Activated T-cell treated with anti-CD3 and anti-CD28 coated beads, Interleukin-2, amount 50 U/mL, for 24 hours (primary cell): ENCODE measurements around the gene ZFYVE19.
A peak's percentile ranks its signal among the peaks of the same experiment; 100 is the strongest.

Source experiments
- DNase-seq: peaks from one replicate; pipeline ENCODE4 v3.0.0-alpha.2; 2020
- H3K27ac Mint-ChIP-seq: 2 replicates; pipeline ENCODE4 v1.8.0; 2020; ENCODE audit warnings: mild to moderate bottlenecking, mixed read lengths
- H3K27me3 Mint-ChIP-seq: 2 replicates; pipeline ENCODE4 v1.8.0; 2020; ENCODE audit warnings: mixed read lengths
- H3K36me3 Mint-ChIP-seq: 2 replicates; pipeline ENCODE4 v1.8.0; 2020; ENCODE audit warnings: low read depth, mixed read lengths
- H3K4me1 Mint-ChIP-seq: 2 replicates; pipeline ENCODE4 v1.8.0; 2020; ENCODE audit warnings: low read depth, mixed read lengths
- H3K4me3 Mint-ChIP-seq: 2 replicates; pipeline ENCODE4 v1.8.0; 2020; ENCODE audit warnings: mild to moderate bottlenecking, moderate library complexity, mixed read lengths
- H3K9me3 Mint-ChIP-seq: 2 replicates; pipeline ENCODE4 v1.8.0; 2020; ENCODE audit warnings: mixed read lengths

Gene ZFYVE19

GRCh38 chr15:40770147-40770721 lies 36.7 kb upstream of the ZFYVE19 start:
- no peak for DNase-seq
- H3K36me3 Mint-ChIP-seq = peaks cover 72% of the 10 kb centered on the region
- no peaks in the 10 kb centered on the region for H3K9me3 Mint-ChIP-seq
- peaks cover 42% of the 10 kb centered on the region for H3K4me1 Mint-ChIP-seq
- peak overlapping the region; percentile 94 for H3K27ac Mint-ChIP-seq
- H3K27me3 Mint-ChIP-seq = no peaks in the 10 kb centered on the region
- no peak overlapping the region for H3K4me3 Mint-ChIP-seq

DNA sequence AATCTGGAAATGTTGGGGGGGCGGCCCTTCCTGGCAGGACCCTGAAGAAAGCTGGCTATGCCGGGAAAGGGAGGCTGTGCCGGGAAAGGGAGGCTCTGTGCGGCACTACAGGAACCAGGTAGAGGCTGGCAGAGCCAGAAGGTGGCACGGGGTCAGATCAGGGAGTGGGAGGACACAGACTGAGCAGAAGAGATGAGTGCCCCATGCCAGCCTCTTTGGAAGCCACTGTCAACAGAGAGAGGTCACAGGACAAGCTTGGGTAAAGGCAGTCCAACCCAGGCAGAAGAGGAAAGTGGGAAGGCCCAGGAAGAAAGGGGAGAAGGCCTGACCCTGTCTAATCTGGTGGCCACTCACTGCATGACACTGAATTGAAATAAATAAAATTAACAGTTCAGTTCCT lies 35.6 kb upstream of the ZFYVE19 start:
- H3K27me3 Mint-ChIP-seq = no peaks in the 10 kb centered on the region
- H3K27ac Mint-ChIP-seq = peak overlapping the region; percentile 39
- no peak overlapping the region for H3K4me3 Mint-ChIP-seq
- no peaks in the 10 kb centered on the region for H3K9me3 Mint-ChIP-seq
- H3K4me1 Mint-ChIP-seq = peaks cover 31% of the 10 kb centered on the region
- no peak for DNase-seq
- H3K36me3 Mint-ChIP-seq = peaks cover 81% of the 10 kb centered on the region

GRCh38 chr15:40772014-40772413 lies 34.9 kb upstream of the ZFYVE19 start:
- Mint-ChIP-seq H3K4me1 (peaks cover 35% of the 10 kb centered on the region), H3K36me3 (peaks cover 84% of the 10 kb centered on the region), H3K4me3 (no peak overlapping the region), H3K9me3 (no peaks in the 10 kb centered on the region), H3K27ac (no peak overlapping the region), H3K27me3 (no peaks in the 10 kb centered on the region)
- DNase-seq = no peak

DNA sequence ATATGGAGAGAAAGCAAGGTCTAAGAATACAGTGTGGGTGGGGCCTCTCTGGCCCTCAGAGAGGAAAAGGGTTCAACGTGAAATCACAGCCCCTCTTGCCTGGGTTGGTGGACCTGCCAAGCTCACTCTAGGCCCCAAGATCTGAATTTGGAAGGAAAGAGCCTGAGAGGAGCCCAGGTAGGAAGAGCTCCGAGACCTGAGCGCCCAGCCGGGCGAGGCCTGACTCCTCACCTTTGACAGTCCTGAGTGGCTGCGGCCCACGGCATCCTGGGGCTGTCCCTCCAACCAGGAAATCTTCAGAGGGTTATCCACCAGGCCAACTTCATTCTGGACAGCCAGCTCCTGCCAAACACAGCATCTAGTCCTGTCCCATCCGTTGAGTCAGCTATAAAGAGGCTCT lies 33.4 kb upstream of the ZFYVE19 start:
- H3K4me3 Mint-ChIP-seq = no peak overlapping the region
- no peak overlapping the region for H3K27ac Mint-ChIP-seq
- DNase-seq = no peak
- no peaks in the 10 kb centered on the region for H3K9me3 Mint-ChIP-seq
- peaks cover 85% of the 10 kb centered on the region for H3K36me3 Mint-ChIP-seq
- peaks cover 31% of the 10 kb centered on the region for H3K4me1 Mint-ChIP-seq
- H3K27me3 Mint-ChIP-seq = no peaks in the 10 kb centered on the region

- Mint-ChIP-seq H3K4me3 (no peak overlapping the region), H3K27ac (no peak overlapping the region)
Observed at GRCh38 chr15:40773902-40774301, 33.0 kb upstream of the ZFYVE19 start.

GRCh38 chr15:40775007-40775406 lies 31.9 kb upstream of the ZFYVE19 start:
- Mint-ChIP-seq H3K27ac (no peak overlapping the region), H3K4me3 (no peak overlapping the region), H3K9me3 (no peaks in the 10 kb centered on the region), H3K27me3 (no peaks in the 10 kb centered on the region), H3K4me1 (peaks cover 15% of the 10 kb centered on the region), H3K36me3 (peaks cover 89% of the 10 kb centered on the region)
- DNase-seq = no peak

More at GRCh38 chr15:40773902-40774301, 33.0 kb upstream of the ZFYVE19 start:
- H3K36me3 Mint-ChIP-seq = peaks cover 85% of the 10 kb centered on the region
- H3K27me3 Mint-ChIP-seq = no peaks in the 10 kb centered on the region
- no peaks in the 10 kb centered on the region for H3K9me3 Mint-ChIP-seq
- DNase-seq = no peak
- peaks cover 26% of the 10 kb centered on the region for H3K4me1 Mint-ChIP-seq

- Mint-ChIP-seq H3K36me3 (peaks cover 86% of the 10 kb centered on the region), H3K27ac (no peak overlapping the region), H3K4me1 (peaks cover 9% of the 10 kb centered on the region), H3K27me3 (no peaks in the 10 kb centered on the region), H3K4me3 (no peak overlapping the region), H3K9me3 (no peaks in the 10 kb centered on the region)
- DNase-seq = no peak
Observed at GRCh38 chr15:40775740-40776536, 31.0 kb upstream of the ZFYVE19 start.

DNA sequence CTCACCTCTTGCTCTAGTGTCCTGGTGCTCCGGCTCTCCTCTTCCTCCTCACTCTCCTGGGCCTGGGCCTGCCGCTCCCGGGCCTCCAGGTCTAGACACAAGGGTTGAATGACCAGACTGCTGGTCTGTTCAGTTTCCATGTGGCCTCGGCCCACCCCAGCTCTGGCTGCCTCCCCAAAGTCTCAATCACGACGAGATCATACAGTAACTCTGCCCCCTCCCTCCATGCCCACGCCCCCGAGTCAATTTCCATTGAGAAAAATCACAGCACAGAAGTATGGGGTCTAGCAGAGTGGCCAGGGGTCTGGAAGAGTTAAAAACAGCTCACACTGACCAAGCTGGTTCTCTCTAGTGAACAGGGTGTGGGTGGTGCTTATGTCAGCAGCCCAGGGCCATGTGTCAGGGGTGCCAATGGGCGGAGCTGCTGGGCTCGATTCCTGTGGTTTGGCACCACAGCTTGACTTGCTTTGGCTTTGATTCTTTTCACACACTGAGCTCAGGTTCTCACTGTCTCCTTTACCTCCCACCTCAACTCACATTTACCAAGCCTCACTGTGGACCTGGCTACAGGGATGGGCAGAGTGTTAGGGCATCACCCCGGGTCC lies 30.2 kb upstream of the ZFYVE19 start:
- Mint-ChIP-seq H3K27ac (peak overlapping the region; percentile 9), H3K4me1 (peaks cover 9% of the 10 kb centered on the region), H3K9me3 (no peaks in the 10 kb centered on the region), H3K4me3 (no peak overlapping the region), H3K27me3 (no peaks in the 10 kb centered on the region), H3K36me3 (peaks cover 80% of the 10 kb centered on the region)
- peak; percentile 56 for DNase-seq

- peak; percentile 85 for DNase-seq
- Mint-ChIP-seq H3K4me3 (no peak overlapping the region), H3K9me3 (no peaks in the 10 kb centered on the region), H3K36me3 (peaks cover 30% of the 10 kb centered on the region), H3K27ac (no peak overlapping the region), H3K4me1 (peaks cover 18% of the 10 kb centered on the region), H3K27me3 (no peaks in the 10 kb centered on the region)
Observed at GRCh38 chr15:40782609-40783227, 24.2 kb upstream of the ZFYVE19 start.

GRCh38 chr15:40785164-40785563 lies 21.7 kb upstream of the ZFYVE19 start:
- H3K4me1 Mint-ChIP-seq = peaks cover 30% of the 10 kb centered on the region
- H3K27me3 Mint-ChIP-seq = no peaks in the 10 kb centered on the region

DNA sequence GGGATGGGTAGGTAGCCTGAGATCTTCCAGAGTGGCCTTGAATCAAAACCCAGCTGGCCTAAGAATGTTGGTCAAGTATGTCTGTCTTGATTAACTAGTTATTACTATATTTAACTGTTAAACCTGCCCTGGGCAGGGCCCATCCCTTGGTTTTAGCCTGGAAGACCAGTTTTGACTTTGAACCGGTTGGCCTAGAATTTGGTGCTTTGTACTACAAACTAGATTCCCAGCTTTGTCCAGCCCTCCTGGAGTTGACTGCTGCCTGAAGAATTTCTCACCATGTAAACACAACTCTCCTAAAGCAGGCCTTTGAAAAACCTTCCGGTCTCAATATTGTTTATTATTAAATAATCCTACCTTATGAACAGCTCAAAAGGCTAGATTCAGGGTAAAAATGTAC lies 21.1 kb upstream of the ZFYVE19 start:
- no peaks in the 10 kb centered on the region for H3K27me3 Mint-ChIP-seq
- DNase-seq = no peak
- H3K4me3 Mint-ChIP-seq = no peak overlapping the region
- H3K27ac Mint-ChIP-seq = no peak overlapping the region
- no peaks in the 10 kb centered on the region for H3K9me3 Mint-ChIP-seq
- peaks cover 30% of the 10 kb centered on the region for H3K4me1 Mint-ChIP-seq
- H3K36me3 Mint-ChIP-seq = peaks cover 13% of the 10 kb centered on the region

More at GRCh38 chr15:40785164-40785563, 21.7 kb upstream of the ZFYVE19 start:
- DNase-seq = no peak
- Mint-ChIP-seq H3K36me3 (peaks cover 13% of the 10 kb centered on the region), H3K9me3 (no peaks in the 10 kb centered on the region), H3K4me3 (no peak overlapping the region), H3K27ac (no peak overlapping the region)

DNA sequence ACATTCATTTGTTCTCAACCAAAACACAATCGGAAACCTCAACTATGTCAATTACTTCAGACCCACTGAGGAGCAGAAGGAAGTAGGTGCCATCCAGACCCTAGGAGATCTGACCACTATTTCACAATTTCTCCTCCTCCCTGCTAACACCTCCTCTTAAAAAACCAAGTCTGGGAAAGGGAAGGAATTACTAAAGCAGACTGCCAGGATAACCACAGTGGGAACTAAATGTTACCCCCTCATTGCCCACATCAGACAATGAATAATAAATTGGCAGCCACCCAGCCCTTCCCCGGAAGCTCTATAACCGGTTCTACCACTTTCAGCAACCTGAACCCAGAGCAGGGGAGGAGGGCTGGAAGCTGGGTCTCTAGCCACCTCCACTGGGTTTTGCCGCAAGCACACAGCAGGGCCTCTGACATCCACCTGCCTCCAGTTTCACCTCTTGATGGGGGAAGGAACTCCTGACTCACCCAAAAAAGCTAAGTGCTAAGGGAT lies 19.5 kb upstream of the ZFYVE19 start:
- peak; percentile 72 for DNase-seq
- H3K36me3 Mint-ChIP-seq = peaks cover 21% of the 10 kb centered on the region
- H3K9me3 Mint-ChIP-seq = no peaks in the 10 kb centered on the region
- no peaks in the 10 kb centered on the region for H3K27me3 Mint-ChIP-seq
- H3K4me3 Mint-ChIP-seq = peak overlapping the region; percentile 29
- H3K27ac Mint-ChIP-seq = peak overlapping the region; percentile 88
- peaks cover 32% of the 10 kb centered on the region for H3K4me1 Mint-ChIP-seq

DNA sequence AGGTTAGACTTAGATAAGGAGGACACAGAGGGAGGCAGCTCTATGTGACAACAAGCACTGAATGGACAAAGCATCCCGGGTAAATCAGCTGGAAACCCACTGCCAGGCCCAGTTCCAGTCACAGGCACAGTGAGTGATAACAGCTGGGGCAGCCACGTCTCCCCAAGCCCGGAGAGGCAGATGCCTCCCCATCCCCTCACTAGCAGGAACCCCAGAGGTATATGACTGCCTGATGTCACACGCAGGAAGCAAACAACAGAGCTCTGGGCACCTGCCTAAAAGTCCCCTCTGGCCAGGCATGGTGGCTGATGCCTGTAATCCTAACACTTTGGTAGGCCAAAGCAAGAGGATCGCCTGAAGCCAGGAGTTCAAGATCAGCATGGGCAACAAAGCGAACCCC lies 18.9 kb upstream of the ZFYVE19 start:
- peaks cover 33% of the 10 kb centered on the region for H3K4me1 Mint-ChIP-seq
- H3K4me3 Mint-ChIP-seq = no peak overlapping the region
- peaks cover 23% of the 10 kb centered on the region for H3K36me3 Mint-ChIP-seq
- H3K27me3 Mint-ChIP-seq = no peaks in the 10 kb centered on the region
- no peaks in the 10 kb centered on the region for H3K9me3 Mint-ChIP-seq
- DNase-seq = peak; percentile 43
- H3K27ac Mint-ChIP-seq = peak overlapping the region; percentile 88

GRCh38 chr15:40789119-40789518 lies 17.8 kb upstream of the ZFYVE19 start:
- Mint-ChIP-seq H3K4me3 (no peak overlapping the region), H3K27ac (no peak overlapping the region), H3K9me3 (no peaks in the 10 kb centered on the region)

More at GRCh38 chr15:40789119-40789518, 17.8 kb upstream of the ZFYVE19 start:
- Mint-ChIP-seq H3K27me3 (no peaks in the 10 kb centered on the region), H3K4me1 (peaks cover 44% of the 10 kb centered on the region), H3K36me3 (peaks cover 32% of the 10 kb centered on the region)
- no peak for DNase-seq
